Transverse colon (tissue), 4 donors: ENCODE measurements around the gene SMCO1.

Experiments used
- EP300 ChIP-seq: sonication (generic); formaldehyde crosslinking; IDR thresholded peaks from one replicate; pipeline ENCODE4 v1.6.1; 2017; ENCODE audit warnings: antibody characterized with exemption, low read depth
- POLR2AphosphoS5 ChIP-seq, 3 donors: sonication (generic); formaldehyde crosslinking; IDR thresholded peaks; one replicate each; pipeline ENCODE4 v1.6.1; 2016; ENCODE audit warnings: antibody characterized with exemption in 3 of 3
- TF ChIP-seq, protein P1 (sequence below), 5 experiments: fragments of 200-600 bp in 3 of 5; fragments of 450-650 bp in 2 of 5; sonication (generic) in 3 of 5; IDR thresholded peaks; 1 replicate in 2 of 5; 2 replicates in 3 of 5; pipeline ENCODE4 v1.5.1; 2016 to 2017; ENCODE audit warnings: antibody characterized with exemption in 5 of 5, inconsistent platforms in 3 of 5, mild to moderate bottlenecking in 2 of 5, moderate library complexity in 1 of 5

DNA sequence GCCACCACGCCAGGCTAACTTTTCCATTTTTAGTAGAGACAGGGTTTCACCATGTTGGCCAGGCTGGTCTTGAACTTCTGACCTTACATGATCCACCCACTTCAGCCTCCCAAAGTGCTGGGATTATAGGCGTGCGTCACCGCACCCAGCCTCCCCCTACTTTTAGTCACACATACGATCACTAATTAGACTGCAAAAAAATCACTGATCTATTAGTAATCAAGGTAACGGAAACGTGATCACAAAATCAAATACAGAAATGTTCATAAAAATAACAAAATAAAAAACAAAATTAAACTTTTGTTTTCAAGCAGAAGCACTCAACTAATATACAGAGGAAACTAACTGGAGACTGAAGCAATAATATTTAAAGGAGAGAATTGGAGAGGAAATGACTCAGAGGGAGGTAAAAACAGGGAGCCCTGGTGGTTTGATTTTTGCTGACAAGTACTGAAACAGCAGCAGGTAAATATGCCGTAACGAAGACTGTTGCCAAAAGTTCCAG lies 48.6 kb upstream of the SMCO1 start:
- TF ChIP-seq, protein P1, sequence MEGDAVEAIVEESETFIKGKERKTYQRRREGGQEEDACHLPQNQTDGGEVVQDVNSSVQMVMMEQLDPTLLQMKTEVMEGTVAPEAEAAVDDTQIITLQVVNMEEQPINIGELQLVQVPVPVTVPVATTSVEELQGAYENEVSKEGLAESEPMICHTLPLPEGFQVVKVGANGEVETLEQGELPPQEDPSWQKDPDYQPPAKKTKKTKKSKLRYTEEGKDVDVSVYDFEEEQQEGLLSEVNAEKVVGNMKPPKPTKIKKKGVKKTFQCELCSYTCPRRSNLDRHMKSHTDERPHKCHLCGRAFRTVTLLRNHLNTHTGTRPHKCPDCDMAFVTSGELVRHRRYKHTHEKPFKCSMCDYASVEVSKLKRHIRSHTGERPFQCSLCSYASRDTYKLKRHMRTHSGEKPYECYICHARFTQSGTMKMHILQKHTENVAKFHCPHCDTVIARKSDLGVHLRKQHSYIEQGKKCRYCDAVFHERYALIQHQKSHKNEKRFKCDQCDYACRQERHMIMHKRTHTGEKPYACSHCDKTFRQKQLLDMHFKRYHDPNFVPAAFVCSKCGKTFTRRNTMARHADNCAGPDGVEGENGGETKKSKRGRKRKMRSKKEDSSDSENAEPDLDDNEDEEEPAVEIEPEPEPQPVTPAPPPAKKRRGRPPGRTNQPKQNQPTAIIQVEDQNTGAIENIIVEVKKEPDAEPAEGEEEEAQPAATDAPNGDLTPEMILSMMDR (IDR thresholded peaks at IDR 0.05): no peak
- no peak for TF ChIP-seq EP300
- no peak for TF ChIP-seq POLR2AphosphoS5 (IDR thresholded peaks at IDR 0.05)
